ENCODE data around the gene PTGS2. TPM values are rescaled to one million over a fixed set of nuclear protein-coding genes. Genes with fewer than 3 reads are reported as not detected.
"Not testable (repeated sequence)": the region's sequence is repeated elsewhere in the genome, so short reads cannot be mapped to it uniquely, and the experiment has no call there.

PTGS2 gene
- total RNA-seq, 1 donor from 2014 or later: 2.8 TPM

DNA sequence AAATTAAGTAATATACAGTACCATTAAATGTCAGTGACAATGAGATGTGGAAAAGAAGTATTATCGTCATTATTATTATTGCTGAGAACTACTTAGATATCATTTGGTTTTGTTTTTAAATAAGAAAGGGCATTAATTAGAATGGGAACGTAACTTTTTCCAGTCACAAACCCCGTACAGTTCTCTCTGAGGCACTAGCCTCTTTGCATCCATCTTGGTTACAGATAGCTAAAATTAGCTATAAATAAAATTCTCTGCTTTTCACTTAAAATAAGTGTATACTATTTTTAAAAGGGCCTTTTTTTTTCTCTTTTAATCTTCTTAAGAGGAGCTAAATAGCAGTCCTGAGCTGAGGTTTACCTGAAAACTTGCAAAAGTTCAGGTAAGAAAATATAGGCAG, 7.6 kb downstream of the PTGS2 start:
- Histone ChIP-seq H3K27me3 (ENCODE audit: control insufficient read depth, insufficient read depth, low read length) (no peaks in the 10 kb centered on the region), H3K4me3 (ENCODE audit: low read depth, low read length) (no peak overlapping the region), H3K36me3 (ENCODE audit: control insufficient read depth, insufficient read depth, low read length) (no peaks in the 10 kb centered on the region)
- no peak for DNase-seq (ENCODE audit: low read depth)
- TF ChIP-seq, protein P1, sequence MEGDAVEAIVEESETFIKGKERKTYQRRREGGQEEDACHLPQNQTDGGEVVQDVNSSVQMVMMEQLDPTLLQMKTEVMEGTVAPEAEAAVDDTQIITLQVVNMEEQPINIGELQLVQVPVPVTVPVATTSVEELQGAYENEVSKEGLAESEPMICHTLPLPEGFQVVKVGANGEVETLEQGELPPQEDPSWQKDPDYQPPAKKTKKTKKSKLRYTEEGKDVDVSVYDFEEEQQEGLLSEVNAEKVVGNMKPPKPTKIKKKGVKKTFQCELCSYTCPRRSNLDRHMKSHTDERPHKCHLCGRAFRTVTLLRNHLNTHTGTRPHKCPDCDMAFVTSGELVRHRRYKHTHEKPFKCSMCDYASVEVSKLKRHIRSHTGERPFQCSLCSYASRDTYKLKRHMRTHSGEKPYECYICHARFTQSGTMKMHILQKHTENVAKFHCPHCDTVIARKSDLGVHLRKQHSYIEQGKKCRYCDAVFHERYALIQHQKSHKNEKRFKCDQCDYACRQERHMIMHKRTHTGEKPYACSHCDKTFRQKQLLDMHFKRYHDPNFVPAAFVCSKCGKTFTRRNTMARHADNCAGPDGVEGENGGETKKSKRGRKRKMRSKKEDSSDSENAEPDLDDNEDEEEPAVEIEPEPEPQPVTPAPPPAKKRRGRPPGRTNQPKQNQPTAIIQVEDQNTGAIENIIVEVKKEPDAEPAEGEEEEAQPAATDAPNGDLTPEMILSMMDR (IDR thresholded peaks at IDR 0.05; ENCODE audit: insufficient read depth, low read length, poor library complexity, severe bottlenecking): no peak

GRCh38 chr1:186672131-186672530, 8.1 kb downstream of the PTGS2 start:
- DNase-seq (ENCODE audit: low read depth): no peak
- H3K4me3 ChIP-seq (ENCODE audit: low read depth, low read length): no peak overlapping the region
- no peaks in the 10 kb centered on the region for H3K36me3 ChIP-seq (ENCODE audit: control insufficient read depth, insufficient read depth, low read length)
- no peaks in the 10 kb centered on the region for H3K27me3 ChIP-seq (ENCODE audit: control insufficient read depth, insufficient read depth, low read length)
- TF ChIP-seq, protein P1 (IDR thresholded peaks at IDR 0.05; ENCODE audit: insufficient read depth, low read length, poor library complexity, severe bottlenecking): no peak

GRCh38 chr1:186671136-186671825, 8.9 kb downstream of the PTGS2 start:
- DNase-seq (ENCODE audit: low read depth): no peak
- Histone ChIP-seq H3K36me3 (ENCODE audit: control insufficient read depth, insufficient read depth, low read length) (no peaks in the 10 kb centered on the region), H3K4me3 (ENCODE audit: low read depth, low read length) (no peak overlapping the region), H3K27me3 (ENCODE audit: control insufficient read depth, insufficient read depth, low read length) (no peaks in the 10 kb centered on the region)
- TF ChIP-seq, protein P1 (IDR thresholded peaks at IDR 0.05; ENCODE audit: insufficient read depth, low read length, poor library complexity, severe bottlenecking): no peak

GRCh38 chr1:186670297-186671135, 9.7 kb downstream of the PTGS2 start:
- DNase-seq (ENCODE audit: low read depth): no peak
- Histone ChIP-seq H3K4me3 (ENCODE audit: low read depth, low read length) (no peak overlapping the region), H3K36me3 (ENCODE audit: control insufficient read depth, insufficient read depth, low read length) (no peaks in the 10 kb centered on the region), H3K27me3 (ENCODE audit: control insufficient read depth, insufficient read depth, low read length) (no peaks in the 10 kb centered on the region)
- TF ChIP-seq, protein P1 (IDR thresholded peaks at IDR 0.05; ENCODE audit: insufficient read depth, low read length, poor library complexity, severe bottlenecking): no peak

DNA sequence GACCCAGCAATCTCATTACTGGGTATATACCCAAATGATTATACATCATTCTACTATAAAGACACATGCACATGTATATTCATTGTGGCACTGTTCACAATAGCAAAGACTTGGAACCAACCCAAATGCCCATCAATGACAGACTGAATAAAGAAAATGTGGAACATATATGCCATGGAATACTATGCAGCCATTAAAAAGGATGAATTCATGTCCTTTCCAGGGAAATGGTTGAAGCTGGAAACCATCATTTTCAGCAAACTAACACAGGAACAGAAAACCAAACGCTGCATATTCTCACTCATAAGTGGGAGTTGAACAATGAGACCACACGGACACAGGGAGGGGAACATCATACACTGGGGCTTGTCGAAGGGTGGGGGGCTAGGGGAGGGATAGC, 10.4 kb downstream of the PTGS2 start:
- not testable (repeated sequence) for DNase-seq (ENCODE audit: low read depth); H3K27me3 ChIP-seq (ENCODE audit: control insufficient read depth, insufficient read depth, low read length)

GRCh38 chr1:186664217-186664616, 16.0 kb downstream of the PTGS2 start:
- not testable (repeated sequence) for H3K27me3 ChIP-seq (ENCODE audit: control insufficient read depth, insufficient read depth, low read length); DNase-seq (ENCODE audit: low read depth); H3K4me3 ChIP-seq (ENCODE audit: low read depth, low read length); H3K36me3 ChIP-seq (ENCODE audit: control insufficient read depth, insufficient read depth, low read length)

More for the DNA sequence above, 10.4 kb downstream of the PTGS2 start:
- not testable (repeated sequence) for H3K4me3 ChIP-seq (ENCODE audit: low read depth, low read length); H3K36me3 ChIP-seq (ENCODE audit: control insufficient read depth, insufficient read depth, low read length)

Measured in kidney epithelial cell (primary cell).